GM20431 (cell line): Measurements from ENCODE around the gene PIK3C2B.

Experiments used
- in situ Hi-C: fragments of 300-500 bp; cut with MseI, MboI; formaldehyde crosslinking; loops from one replicate; pipeline ENCODE4 v1.15.0; 2020; ENCODE audit warnings: low sequenced_read_pairs; ENCODE audit not compliant: unreplicated experiment

PIK3C2B gene

GRCh38 chr1:204463125-204464060, 31.2 kb downstream of the PIK3C2B start:
- in situ Hi-C loops: no loop called here

DNA sequence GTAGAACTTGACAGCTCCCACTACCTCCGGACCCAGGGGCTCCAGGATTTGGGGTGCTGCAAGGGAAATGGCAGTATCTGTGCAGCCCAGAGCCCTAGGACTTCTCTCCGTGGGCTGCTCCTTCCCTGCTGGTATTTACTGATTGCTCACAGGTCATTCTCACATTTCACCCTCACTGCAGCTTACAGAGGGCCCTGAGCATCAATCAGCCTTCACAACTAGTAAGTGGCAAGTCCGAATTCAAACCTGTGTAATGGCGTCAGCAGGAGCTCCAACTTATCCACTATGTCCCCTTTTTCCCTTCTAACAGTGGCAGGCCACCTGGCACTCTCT, 32.4 kb downstream of the PIK3C2B start:
- in situ Hi-C loops: no loop called here

GRCh38 chr1:204461331-204462228, 33.0 kb downstream of the PIK3C2B start:
- in situ Hi-C loops: no loop called here

DNA sequence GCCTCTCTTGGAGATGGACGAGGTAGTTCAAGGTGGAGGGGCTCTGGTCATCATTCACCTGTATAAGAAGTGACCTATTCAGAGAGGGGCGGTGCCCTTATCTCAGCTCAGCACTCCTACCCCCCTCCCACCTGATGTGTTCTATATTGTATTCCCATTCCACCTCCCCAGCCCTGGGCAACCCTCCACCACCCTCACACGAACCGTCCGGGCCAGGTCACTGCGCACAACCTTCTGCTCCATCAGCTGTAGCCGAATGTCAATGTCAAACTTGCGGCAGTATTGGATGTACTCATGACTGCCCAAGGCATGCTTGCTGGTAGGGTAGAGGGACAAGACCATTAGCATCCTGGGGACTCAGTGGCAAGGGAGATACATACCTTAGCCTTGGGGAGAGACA, 34.3 kb downstream of the PIK3C2B start:
- in situ Hi-C loops: no loop called here

GRCh38 chr1:204459706-204460105, 34.9 kb downstream of the PIK3C2B start:
- in situ Hi-C loops: no loop called here

- in situ Hi-C loops: no loop called here
These were observed 36.9 kb downstream of the PIK3C2B start for GRCh38 chr1:204457666-204458065.

DNA sequence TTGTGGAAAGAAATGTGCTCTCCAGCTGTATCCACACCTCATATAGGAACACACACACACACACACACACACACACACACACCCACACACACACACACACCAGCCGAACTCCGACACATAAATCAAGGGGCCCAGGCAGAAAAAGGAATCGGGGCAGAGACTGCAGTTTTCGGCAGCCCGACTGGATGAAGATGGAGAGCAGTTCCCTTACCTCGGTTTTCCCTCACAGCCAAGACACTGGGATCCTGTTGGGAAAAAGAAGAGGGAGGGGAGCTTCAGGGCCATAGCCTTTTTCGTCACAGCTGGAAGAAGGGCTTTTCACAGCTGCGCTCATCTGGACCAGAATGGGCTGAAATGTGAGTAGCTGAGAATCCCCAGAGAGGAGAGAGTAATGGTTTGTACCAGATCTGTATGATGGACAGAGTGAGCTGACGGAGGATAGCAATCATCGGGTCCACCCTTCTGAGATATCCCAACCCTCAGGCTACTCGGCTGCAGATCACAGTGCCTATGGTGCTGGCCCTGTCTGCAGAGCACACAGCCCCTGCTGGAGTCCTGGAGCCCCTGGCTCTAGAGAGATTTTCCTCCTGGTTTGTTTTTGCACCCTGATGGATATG, 37.7 kb downstream of the PIK3C2B start:
- in situ Hi-C loops: no loop called here

GRCh38 chr1:204455831-204456145, 38.8 kb downstream of the PIK3C2B start:
- in situ Hi-C loops: no loop called here

GRCh38 chr1:204455063-204455830, 39.4 kb downstream of the PIK3C2B start:
- in situ Hi-C loops: no loop called here

DNA sequence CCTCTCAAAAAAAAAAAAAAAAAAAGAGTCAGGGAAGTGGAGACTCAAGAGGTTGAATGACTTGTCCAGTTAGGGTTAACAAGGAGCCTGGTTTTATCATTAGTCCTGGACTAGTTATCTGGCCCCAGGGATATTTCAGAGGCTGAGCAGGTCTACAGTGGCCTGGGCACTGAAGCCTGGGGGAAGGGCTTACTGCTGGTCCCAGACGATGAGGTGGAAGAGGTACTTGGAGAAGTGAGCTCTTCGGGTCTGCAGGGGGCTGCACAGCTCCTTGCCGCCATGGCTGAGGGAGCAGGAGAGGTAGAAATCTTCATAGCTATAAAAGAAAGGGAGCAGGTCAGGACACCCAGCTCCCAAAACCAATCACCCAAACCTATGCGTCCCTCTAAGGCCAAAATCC, 40.1 kb downstream of the PIK3C2B start:
- in situ Hi-C loops: no loop called here

GRCh38 chr1:204453141-204453772, 41.3 kb downstream of the PIK3C2B start:
- in situ Hi-C loops: no loop called here

DNA sequence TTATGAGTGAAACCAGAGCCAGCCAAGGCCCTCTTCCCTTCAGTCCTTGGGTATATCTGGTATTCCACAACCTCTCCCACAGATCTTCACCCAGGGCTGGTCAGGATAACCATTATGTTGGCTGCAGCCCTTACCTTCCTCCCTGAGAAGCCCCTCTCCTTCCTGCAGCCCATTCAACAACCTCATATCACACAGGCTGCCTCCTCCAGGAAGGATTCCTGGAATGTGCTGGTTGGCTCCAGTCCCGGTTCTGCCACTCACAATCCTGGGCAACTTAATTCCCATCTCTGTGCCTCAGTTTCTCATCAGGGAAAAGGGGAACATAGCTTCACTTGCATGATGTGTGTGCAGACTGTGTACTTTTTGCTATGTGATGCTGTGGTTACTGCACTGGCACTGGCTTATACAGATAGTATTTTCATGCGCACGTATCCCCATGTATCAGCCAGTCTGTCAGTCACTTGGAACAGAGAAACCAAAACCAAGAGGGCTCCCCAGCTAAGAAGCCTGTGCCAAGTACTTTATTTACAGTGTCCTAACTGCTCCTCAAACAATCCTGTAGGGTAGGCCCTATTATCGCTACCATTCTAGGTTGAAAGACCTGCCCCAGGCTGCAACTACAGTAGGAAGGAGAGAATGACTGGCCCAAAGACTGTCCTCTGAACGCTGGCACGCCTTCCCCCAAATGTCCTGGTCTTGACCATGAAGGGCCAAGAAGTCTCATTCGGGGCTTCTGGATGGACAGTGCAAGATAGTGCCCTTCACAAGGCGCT, 43.1 kb downstream of the PIK3C2B start:
- in situ Hi-C loops: no loop called here

DNA sequence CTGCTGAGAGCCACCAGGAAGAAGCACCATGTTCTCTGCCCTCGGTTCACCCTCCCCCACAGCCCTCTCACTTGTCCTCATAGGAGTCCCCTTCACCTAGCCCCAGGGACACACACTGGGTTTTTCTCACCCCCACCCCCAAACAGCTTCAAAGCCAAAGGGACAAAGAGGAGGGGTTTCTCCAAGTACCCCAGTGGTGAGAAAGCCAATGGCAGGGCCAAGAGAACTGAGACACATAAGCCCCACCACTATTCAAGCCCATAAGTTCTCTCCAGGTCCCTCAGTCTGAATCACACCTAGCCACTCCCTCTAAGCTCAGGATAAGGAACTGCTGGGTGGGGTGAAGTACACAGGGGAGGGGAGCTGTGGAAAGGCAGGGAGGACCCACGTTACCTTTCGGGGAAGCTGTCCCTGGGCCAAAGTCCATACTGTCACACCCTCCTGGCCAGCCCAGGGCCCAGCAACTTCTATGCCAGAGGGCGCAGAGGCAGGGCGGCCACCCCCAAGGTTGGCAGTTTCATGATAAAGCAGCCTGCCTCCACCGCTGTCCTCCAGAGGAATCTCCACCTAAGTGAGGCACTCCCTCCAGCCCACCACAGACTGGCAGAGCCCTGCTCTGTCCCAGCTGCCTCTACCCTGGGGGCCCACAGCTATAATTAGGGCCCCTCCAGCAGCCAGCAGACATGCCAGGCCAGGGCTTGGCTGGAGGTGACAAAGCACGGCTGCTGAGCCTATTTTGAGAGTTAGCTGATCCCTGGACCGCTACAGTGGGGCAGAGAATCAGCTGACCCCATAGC, 43.9 kb downstream of the PIK3C2B start:
- in situ Hi-C loops: no loop called here

- in situ Hi-C loops: loop anchor here (10.0 kb wide), 1 partner anchor 55 kb away; no protein-coding TSS in a partner anchor
These were observed 44.8 kb downstream of the PIK3C2B start for GRCh38 chr1:204449678-204450280.

DNA sequence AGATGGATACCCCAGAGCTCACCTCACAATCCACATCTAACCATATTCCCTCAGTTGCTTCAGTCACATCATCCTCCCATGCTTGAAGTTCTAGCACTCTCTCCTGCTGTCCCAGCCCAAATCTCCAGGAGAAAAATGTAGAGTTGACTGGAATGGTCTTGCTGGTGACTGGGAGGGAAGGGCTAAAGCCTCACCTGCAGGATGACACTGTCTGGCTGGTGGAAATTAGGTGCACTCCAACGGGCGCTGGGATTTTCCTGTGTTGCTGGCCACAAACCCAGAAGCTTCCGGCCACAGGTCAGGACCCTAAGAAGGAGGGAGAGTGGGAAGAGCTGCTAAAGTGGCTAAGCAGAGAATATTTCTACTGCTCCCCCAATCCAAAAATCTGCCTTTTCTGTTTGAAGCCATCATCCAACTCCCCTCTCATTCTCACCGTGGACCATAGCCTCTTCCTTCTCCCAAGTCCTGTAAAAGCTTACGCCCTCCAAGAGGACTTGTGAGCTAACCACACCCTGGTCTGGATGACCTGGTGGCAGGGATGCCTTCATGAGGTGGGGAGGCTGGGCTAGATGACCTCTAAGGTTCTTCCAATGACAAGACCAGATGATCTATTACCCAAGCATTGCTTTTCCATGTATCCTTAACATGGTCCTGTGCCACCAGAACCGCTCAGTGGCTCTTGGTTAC, 45.5 kb downstream of the PIK3C2B start:
- in situ Hi-C loops: loop anchor here (10.0 kb wide), 1 partner anchor 56 kb away; no protein-coding TSS in a partner anchor

DNA sequence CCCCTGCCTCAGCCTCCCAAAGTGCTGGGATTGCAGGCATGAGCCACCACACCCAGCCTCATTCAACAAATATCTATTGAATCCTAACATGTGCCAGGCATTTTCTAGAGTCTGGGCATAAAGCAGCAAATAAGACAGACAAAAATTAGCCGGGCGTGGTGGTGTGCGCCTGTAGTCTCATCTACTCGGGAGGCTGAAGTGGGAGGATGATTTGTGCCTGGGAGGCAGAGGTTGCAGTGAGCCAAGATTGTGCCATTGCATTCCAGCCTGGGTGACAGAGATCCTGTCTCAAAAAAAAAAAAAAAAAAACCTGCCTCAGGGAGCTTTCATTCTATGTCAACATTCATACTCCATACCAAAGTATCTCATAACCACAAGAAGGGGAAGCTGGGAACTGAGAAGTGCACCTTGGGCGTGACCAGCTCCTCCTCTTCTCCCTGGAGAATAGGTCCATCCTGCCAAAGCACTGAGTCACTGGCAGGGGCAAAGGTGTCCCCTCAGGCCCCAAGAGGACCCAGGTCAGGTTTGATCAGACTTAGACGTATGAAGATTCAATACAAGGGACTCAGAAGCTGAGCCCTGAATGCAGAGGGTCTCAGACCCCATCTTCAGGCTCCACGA, 46.2 kb downstream of the PIK3C2B start:
- in situ Hi-C loops: loop anchor here (10.0 kb wide), 1 partner anchor 56 kb away; no protein-coding TSS in a partner anchor
